ENCODE results near the gene RPUSD3.
"Not testable (repeated sequence)": the region's sequence is repeated elsewhere in the genome, so short reads cannot be mapped to it uniquely, and the experiment has no call there.

Gene RPUSD3

GRCh38 chr3:9862391-9863057 lies 18.7 kb upstream of the RPUSD3 start:
- Histone ChIP-seq H3K27ac (no peak overlapping the region), H3K27me3 (ENCODE audit: insufficient read depth, low read depth, severe bottlenecking) (no peaks in the 10 kb centered on the region), H3K36me3 (no peaks in the 10 kb centered on the region), H3K9me3 (ENCODE audit: severe bottlenecking) (no peaks in the 10 kb centered on the region), H3K4me3 (ENCODE audit: low read depth, low read length) (no peak overlapping the region)
- DNase-seq: no peak
- TF ChIP-seq, protein P1, sequence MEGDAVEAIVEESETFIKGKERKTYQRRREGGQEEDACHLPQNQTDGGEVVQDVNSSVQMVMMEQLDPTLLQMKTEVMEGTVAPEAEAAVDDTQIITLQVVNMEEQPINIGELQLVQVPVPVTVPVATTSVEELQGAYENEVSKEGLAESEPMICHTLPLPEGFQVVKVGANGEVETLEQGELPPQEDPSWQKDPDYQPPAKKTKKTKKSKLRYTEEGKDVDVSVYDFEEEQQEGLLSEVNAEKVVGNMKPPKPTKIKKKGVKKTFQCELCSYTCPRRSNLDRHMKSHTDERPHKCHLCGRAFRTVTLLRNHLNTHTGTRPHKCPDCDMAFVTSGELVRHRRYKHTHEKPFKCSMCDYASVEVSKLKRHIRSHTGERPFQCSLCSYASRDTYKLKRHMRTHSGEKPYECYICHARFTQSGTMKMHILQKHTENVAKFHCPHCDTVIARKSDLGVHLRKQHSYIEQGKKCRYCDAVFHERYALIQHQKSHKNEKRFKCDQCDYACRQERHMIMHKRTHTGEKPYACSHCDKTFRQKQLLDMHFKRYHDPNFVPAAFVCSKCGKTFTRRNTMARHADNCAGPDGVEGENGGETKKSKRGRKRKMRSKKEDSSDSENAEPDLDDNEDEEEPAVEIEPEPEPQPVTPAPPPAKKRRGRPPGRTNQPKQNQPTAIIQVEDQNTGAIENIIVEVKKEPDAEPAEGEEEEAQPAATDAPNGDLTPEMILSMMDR (IDR thresholded peaks at IDR 0.05; ENCODE audit: low read depth, low read length): no peak

GRCh38 chr3:9861626-9862130 lies 17.9 kb upstream of the RPUSD3 start:
- Histone ChIP-seq H3K27me3 (ENCODE audit: insufficient read depth, low read depth, severe bottlenecking) (no peaks in the 10 kb centered on the region), H3K36me3 (no peaks in the 10 kb centered on the region), H3K27ac (no peak overlapping the region), H3K9me3 (ENCODE audit: severe bottlenecking) (no peaks in the 10 kb centered on the region), H3K4me3 (ENCODE audit: low read depth, low read length) (no peak overlapping the region)
- TF ChIP-seq, protein P1 (IDR thresholded peaks at IDR 0.05; ENCODE audit: low read depth, low read length): no peak
- DNase-seq: no peak

DNA sequence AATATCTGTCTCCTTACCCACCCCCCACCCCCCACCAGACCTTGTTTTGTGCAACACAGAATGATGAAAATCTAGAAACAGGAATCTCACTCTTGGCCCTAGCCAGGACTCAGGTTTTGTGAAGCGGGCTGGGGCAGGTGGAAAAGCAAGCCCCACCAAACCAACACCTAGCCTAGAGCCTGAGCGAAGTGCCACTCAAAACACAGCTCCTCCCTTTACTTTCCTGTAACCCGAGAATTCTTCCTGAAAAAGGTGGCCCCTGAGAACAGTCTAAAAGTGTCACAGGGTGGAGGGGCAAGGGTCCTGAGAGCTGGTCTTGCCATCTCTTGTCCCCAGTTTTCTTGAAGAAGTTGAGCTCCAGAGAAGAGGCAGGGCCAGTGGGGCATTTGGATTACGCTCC lies 17.4 kb upstream of the RPUSD3 start:
- no peak for DNase-seq
- H3K9me3 ChIP-seq (ENCODE audit: severe bottlenecking): no peaks in the 10 kb centered on the region
- no peak overlapping the region for H3K4me3 ChIP-seq (ENCODE audit: low read depth, low read length)
- H3K27me3 ChIP-seq (ENCODE audit: insufficient read depth, low read depth, severe bottlenecking): no peaks in the 10 kb centered on the region
- TF ChIP-seq, protein P1 (IDR thresholded peaks at IDR 0.05; ENCODE audit: low read depth, low read length): no peak
- H3K36me3 ChIP-seq: no peaks in the 10 kb centered on the region
- H3K27ac ChIP-seq: no peak overlapping the region

DNA sequence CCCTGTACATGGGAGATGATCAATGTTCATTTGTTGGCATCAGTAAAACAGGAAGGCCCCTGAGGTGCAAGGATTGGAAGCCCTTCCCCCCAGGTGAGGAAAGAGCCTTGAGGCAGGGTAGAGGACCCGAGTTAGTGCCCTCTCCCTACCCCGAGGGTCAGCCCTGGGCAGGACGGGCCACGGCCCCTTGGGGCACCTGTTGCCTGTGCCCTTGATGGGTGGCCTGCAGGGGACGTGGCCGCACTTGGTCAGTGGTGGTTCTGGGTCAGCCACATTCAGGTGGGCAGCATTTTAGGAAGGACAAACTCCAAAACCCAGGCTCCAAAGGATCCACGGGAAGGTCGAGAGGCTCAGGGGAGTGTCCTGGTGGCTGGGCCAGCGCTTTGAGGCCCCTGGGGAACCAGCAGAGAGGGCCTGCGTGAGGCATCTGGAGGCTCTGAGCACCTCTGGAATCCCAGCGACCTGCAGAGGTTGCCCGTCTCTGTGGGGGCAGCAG lies 15.8 kb upstream of the RPUSD3 start:
- Histone ChIP-seq H3K4me3 (ENCODE audit: low read depth, low read length) (no peak overlapping the region), H3K9me3 (ENCODE audit: severe bottlenecking) (no peaks in the 10 kb centered on the region), H3K27ac (no peak overlapping the region), H3K27me3 (ENCODE audit: insufficient read depth, low read depth, severe bottlenecking) (no peaks in the 10 kb centered on the region), H3K36me3 (no peaks in the 10 kb centered on the region)
- DNase-seq: no peak
- TF ChIP-seq, protein P1 (IDR thresholded peaks at IDR 0.05; ENCODE audit: low read depth, low read length): no peak

GRCh38 chr3:9855594-9855993 lies 11.8 kb upstream of the RPUSD3 start:
- TF ChIP-seq, protein P1 (IDR thresholded peaks at IDR 0.05; ENCODE audit: low read depth, low read length): no peak
- H3K36me3 ChIP-seq: no peaks in the 10 kb centered on the region
- no peak overlapping the region for H3K4me3 ChIP-seq (ENCODE audit: low read depth, low read length)
- peak overlapping the region; percentile 91 for H3K27ac ChIP-seq
- no peaks in the 10 kb centered on the region for H3K9me3 ChIP-seq (ENCODE audit: severe bottlenecking)
- peak; percentile 20 for DNase-seq
- no peaks in the 10 kb centered on the region for H3K27me3 ChIP-seq (ENCODE audit: insufficient read depth, low read depth, severe bottlenecking)

DNA sequence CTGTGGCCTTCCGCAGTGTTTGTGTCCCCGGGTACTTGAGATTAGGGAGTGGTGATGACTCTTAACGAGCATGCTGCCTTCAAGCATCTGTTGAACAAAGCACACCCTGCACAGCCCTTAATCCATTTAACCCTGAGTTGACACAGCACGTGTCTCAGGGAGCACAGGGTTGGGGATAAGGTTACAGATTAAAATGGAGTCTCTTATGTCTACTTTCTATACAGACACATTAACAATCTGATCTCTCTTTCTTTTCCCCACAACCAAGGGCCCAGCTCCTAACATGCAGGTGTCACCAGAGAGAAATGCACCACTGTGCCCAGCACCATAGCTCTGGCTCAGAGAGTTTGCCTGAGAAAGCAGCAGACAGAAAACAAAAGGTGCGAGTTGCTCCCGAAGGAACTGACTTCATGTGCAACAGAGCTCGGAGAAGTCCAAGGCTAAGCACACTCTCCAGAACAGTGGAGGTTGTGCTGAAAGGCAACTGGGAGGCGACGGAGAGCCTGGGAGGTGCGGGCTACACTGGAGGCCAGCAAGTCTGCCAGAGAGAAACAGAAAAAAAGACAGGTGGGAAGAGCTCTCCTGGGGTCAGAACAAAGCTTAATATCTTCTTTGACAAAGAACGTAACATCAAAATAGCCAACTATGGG lies 10.6 kb upstream of the RPUSD3 start:
- not testable (repeated sequence) for H3K27me3 ChIP-seq (ENCODE audit: insufficient read depth, low read depth, severe bottlenecking); H3K4me3 ChIP-seq (ENCODE audit: low read depth, low read length); H3K36me3 ChIP-seq; H3K9me3 ChIP-seq (ENCODE audit: severe bottlenecking)
- peak; percentile 79 for DNase-seq
- H3K27ac ChIP-seq: peak overlapping the region; percentile 91
